HG03439 (cell line): ENCODE data around the gene HTR1D.
"Not testable (repeated sequence)": the region's sequence is repeated elsewhere in the genome, so short reads cannot be mapped to it uniquely, and the experiment has no call there.

Experiments used
- ATAC-seq: cut with Tn5 transposase; IDR thresholded peaks from one replicate; pipeline ENCODE4 v1.9.1; 2021; ENCODE audit warnings: mild to moderate bottlenecking, moderate library complexity; ENCODE audit not compliant: unreplicated experiment

The HTR1D gene

GRCh38 chr1:23217421-23218115 lies at the start of gene HTR1D:
Gene HTR1D, minus strand, starts transcription at chr1:23217502. Its CDS starts 23,283 bp downstream, at chr1:23194219.
- no peak for ATAC-seq

- no peak for ATAC-seq
Measured at GRCh38 chr1:23263380-23263887, 46.1 kb upstream of the HTR1D start.

DNA sequence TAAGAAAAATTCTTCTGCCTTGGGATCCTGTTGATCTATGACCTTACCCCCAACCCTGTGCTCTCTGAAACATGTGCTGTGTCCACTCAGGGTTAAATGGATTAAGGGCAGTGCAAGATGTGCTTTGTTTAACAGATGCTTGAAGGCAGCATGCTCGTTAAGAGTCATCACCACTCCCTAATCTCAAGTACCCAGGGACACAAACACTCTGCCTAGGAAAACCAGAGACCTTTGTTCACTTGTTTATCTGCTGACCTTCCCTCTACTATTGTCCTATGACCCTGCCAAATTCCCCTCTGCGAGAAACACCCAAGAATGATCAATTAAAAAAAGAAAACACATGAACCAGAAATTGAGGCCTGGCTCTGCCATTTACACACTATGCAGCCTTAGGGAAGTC lies 40.8 kb upstream of the HTR1D start:
- not testable (repeated sequence) for ATAC-seq

DNA sequence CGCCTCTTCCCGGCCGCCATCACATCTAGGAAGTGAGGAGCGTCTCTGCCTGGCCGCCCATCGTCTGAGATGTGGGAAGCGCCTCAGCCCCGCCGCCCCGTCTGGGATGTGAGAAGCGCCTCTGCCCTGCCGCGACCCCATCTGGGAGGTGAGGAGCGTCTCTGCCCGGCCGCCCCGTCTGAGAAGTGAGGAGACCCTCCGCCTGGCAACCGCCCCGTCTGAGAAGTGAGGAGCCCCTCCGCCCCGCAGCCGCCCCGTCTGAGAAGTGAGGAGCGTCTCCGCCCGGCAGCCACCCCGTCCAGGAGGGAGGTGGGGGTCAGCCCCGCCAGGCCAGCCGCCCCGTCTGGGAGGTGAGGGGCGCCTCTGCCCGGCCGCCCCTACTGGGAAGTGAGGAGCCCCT lies 40.1 kb upstream of the HTR1D start:
- not testable (repeated sequence) for ATAC-seq

DNA sequence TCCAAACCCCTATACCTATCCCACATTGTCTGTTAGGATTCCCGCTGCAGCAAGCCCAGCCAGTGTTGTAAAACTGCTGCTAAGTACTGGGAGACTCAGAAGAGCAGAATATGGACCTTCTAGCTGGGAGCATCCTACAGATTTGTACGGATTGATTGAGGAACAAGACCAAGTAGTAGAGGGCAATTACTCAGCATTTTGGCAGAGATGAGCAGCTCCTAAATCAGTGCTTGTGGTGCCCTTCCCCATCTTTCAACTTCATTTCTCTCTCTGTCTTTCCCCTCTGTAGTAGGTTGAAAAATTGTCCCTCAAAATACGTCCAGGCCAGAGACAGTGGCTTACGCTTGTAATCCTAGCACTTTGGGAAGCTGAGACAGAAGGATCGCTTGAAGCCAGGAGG lies 37.3 kb upstream of the HTR1D start:
- no peak for ATAC-seq

- no peak for ATAC-seq
Measured at GRCh38 chr1:23251812-23252211, 34.5 kb upstream of the HTR1D start.

GRCh38 chr1:23249787-23250454 lies 32.6 kb upstream of the HTR1D start:
- no peak for ATAC-seq

DNA sequence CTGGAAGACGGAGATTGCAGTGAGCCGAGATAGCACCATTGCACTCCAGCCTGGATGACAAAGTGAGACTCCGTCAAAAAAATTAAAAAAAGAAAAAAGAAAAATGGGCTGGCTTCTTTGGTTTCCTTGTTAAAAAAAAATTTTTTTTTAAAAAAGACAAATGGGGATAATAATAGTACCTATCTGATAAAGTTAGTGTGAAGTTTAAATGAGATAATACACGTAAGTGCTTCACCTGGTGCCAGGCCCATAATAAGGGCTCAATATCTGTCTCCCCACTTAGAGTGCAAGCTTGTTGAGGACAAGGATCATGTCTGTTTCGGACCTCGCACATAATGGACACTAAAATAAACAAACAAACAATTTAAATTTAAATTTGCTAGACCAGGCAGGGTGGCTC lies 30.0 kb upstream of the HTR1D start:
- no peak for ATAC-seq

GRCh38 chr1:23246274-23246673 lies 29.0 kb upstream of the HTR1D start:
- ATAC-seq, result no peak

DNA sequence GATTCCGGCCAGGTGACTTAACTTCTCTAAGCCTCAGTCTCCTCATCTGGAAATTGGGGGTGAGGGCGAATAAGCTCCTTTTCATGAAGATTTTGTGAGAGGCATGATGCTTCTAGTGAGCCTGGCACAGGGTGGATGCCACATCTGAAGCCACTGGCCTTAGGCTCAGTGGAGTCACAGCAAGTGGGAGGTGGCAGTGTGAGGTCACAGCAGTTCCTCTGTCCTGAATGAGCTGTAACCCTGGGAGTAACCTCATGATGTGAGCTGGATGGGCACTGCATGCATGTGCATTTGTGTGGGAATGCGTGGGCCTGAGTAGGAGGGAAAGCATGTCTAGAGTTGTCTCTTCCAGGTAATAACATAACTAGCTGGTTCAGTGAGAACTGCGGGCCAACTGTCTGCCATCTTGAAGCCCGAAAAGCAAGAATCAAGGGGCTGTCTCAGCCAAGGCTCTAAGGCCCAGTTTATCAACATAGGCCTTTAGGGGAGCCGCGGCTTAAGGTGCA lies 27.0 kb upstream of the HTR1D start:
- ATAC-seq, result no peak

GRCh38 chr1:23242414-23242813 lies 25.1 kb upstream of the HTR1D start:
- no peak for ATAC-seq

- ATAC-seq, result no peak
Measured at GRCh38 chr1:23239638-23240295, 22.5 kb upstream of the HTR1D start.

DNA sequence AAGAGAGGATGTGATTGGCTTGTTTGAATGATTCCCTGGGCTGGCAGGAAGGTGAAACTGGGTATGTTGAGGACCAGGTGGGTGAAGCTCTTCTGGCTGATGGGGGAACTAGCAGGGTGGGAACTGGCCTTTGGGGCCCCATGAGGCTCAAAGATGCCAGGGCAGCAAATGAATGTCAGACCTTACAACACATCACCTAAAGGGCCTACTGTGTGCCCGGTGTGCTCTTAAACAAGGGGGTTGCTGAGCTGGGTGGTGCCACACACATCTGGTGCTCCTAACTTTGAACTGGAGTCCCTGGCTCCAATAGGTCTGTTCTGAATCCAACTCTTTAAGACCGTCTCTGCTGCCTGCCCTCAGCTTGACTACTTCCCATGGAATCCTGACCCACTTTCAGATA lies 21.3 kb upstream of the HTR1D start:
- no peak for ATAC-seq

GRCh38 chr1:23237508-23237907 lies 20.2 kb upstream of the HTR1D start:
- ATAC-seq, result no peak

DNA sequence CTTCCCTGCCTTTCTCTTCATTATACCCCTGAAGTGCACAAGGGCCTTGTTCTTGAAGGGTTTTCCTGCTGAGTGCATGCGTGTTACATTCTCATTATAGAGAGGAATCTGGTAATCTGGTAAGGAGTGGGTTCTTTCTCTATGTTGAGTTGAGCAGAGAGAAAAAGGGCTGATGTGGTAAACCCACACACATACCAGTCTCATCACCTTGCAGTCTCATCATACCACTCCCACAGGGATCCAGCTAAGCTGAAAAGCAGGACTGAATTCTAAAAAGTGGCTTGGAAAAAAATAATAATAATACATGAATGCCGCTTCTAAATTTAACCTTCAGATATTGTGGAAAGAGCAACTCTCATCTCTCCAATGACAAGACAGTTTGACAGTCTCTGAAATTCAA lies 10.5 kb upstream of the HTR1D start:
- ATAC-seq, result no peak

DNA sequence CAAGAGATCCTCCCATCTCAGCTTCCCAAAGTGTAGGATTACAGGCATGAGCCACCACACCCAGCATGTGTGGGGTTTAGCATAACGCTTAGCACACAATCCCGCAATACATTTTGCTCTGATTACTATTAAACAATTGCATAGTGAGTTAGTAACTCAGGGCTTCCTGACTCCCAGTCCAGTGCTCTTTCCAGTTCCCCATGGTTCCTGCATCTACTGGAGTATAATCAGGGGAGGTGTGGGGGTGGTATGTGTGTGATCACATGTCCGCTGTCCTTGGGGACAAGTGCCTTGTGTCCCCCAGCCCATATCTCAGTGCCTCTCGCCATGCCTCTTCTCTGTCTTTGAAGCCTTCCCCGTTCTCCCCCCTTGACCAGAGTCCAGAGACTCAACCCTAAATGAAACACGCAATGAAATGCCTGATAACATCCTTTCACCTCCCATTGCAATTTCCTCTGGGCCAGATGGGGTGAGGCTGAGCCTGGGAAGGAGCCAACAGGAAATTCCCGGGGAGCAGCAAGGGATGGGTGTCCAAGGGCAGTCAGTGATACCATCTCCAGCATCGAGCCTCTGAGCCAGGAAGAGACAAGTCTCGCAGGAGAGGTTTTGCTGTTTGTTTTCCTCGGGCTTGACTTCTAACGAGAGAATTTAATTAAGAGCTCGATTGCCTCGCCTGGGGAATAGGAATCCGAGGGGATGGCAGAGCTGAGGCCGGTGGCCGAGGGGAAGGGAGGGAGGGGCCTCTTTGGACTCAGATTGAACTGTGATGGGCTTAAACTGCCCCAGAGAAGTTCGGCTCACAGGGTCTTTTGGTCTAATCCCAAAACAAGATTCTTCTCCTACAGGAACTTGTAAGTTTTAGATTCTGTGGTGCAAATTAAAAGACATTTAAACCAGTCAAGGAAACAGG lies 7.7 kb upstream of the HTR1D start:
- ATAC-seq, result no peak

GRCh38 chr1:23223963-23224362 lies 6.7 kb upstream of the HTR1D start:
- not testable (repeated sequence) for ATAC-seq

- not testable (repeated sequence) for ATAC-seq
Measured at GRCh38 chr1:23223490-23223951, 6.2 kb upstream of the HTR1D start.

GRCh38 chr1:23222742-23223141 lies 5.4 kb upstream of the HTR1D start:
- ATAC-seq, result no peak

DNA sequence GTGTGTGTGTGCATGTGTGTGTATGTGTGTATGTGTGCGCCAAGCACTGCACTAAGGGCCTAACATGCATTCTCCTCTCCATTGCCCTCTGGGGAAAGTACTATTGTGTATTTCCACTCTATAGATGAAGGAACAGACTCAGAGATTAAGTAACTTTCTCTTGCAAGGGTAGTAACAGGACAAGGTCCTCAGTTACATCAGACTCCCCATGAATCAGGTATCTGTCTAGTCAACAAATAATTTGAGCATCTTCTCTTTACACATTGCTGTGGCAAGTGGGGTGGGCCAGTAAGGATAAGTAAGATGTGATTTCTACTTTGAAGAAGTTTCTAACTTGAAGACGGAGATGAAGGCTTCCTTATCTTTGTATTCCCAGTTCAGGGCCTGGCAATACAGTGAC lies 5.0 kb upstream of the HTR1D start:
- ATAC-seq, result no peak

GRCh38 chr1:23221107-23221506 lies 3.8 kb upstream of the HTR1D start:
- no peak for ATAC-seq
